HepG2 (cell line): ENCODE data around the gene RIPK1. TPM values are rescaled to one million over a fixed set of nuclear protein-coding genes. Genes with fewer than 3 reads are reported as not detected.

ENCODE experiments used
- ATAC-seq: fragments of 200-7000 bp; cut with Tn5 transposase; 3 replicates; pipeline ENCODE4 v1.9.1; 2020; ENCODE audit warnings: mild to moderate bottlenecking, moderate library complexity
- BruUV-seq: library from RNA; stranded (reverse); fragments of 400-500 nt; replicated peaks from 2 replicates; lab custom pipeline; 2021; lab: Mats Ljungman, UMichigan
- CTCF ChIA-PET: fragments of 300-600 bp; formaldehyde crosslinking; extraction: SDS; loops from one replicate; lab custom pipeline; 2021; ENCODE audit warnings: low total read pairs, inconsistent platforms, low intra/inter-chr PET ratio; lab: Yijun Ruan, JAX
- POLR2A ChIA-PET: fragments of 350-600 bp; sonication (Branson Sonifier 250); formaldehyde crosslinking; loops from one replicate; lab custom pipeline; 2020; ENCODE audit warnings: antibody characterized with exemption, inconsistent platforms; lab: Yijun Ruan, JAX
- DNase-seq: peaks from one replicate; pipeline ENCODE4 v3.0.0-alpha.2; 2015; ENCODE audit warnings: low spot score
- FAIRE-seq: peaks from 3 replicates; lab custom pipeline; 2011; peaks lifted over from hg19 to GRCh38; lab: Jason Lieb, UNC
- H2AFZ ChIP-seq: one replicate; pipeline ENCODE4 v1.6.1; 2011; ENCODE audit warnings: low read length, inconsistent platforms
- H3K27ac ChIP-seq: fragments of 300-600 bp; 3 replicates; pipeline ENCODE4 v1.8.0; 2011; ENCODE audit warnings: mixed run types, mild to moderate bottlenecking, mixed read lengths, low read length, inconsistent platforms; ENCODE audit not compliant: insufficient read depth; ENCODE audit errors: extremely low read length
- H3K27me3 ChIP-seq, 2 experiments: fragments of 200-600 bp in 1 of 2; 2 replicates in 1 of 2; 3 replicates in 1 of 2; pipeline versions ENCODE4 v1.6.0 to v1.8.0; 2011; ENCODE audit warnings: low read length in 2 of 2, mild to moderate bottlenecking in 2 of 2, moderate library complexity in 2 of 2, inconsistent platforms in 1 of 2; ENCODE audit not compliant: insufficient read depth in 2 of 2, control insufficient read depth in 1 of 2
- H3K36me3 ChIP-seq, 2 experiments: fragments of 200-600 bp in 1 of 2; replicated peaks in 1 of 2; 2 replicates in 1 of 2; 3 replicates in 1 of 2; pipeline versions ENCODE4 v1.5.1 to v1.8.0; 2011; ENCODE audit warnings: low read length in 2 of 2, inconsistent platforms in 1 of 2; ENCODE audit not compliant: insufficient read depth in 2 of 2, control insufficient read depth in 1 of 2
- H3K4me1 ChIP-seq: 2 replicates; pipeline ENCODE4 v1.5.1; 2012; ENCODE audit warnings: low read length, inconsistent platforms; ENCODE audit not compliant: insufficient read depth
- H3K4me2 ChIP-seq: 2 replicates; pipeline ENCODE4 v1.6.0; 2011; ENCODE audit warnings: low read depth, low read length, inconsistent platforms
- H3K4me3 ChIP-seq, 3 experiments: fragments of 200-600 bp in 1 of 3; sonication (generic), shearing (Covaris generic) in 1 of 3; replicated peaks in 1 of 3; 2 replicates each; pipeline ENCODE4 v1.5.1; 2011 to 2016; ENCODE audit warnings: low read length in 3 of 3, inconsistent platforms in 2 of 3, low read depth in 2 of 3, mild to moderate bottlenecking in 2 of 3, control low read depth in 1 of 3, mixed read lengths in 1 of 3; ENCODE audit not compliant: insufficient read depth in 1 of 3
- H3K79me2 ChIP-seq: one replicate; pipeline ENCODE4 v1.6.1; 2011; ENCODE audit warnings: low read length, inconsistent platforms; ENCODE audit not compliant: insufficient read depth
- H3K9ac ChIP-seq: 2 replicates; pipeline ENCODE4 v1.6.0; 2011; ENCODE audit warnings: mild to moderate bottlenecking, low read depth, low read length, inconsistent platforms; ENCODE audit not compliant: insufficient read depth
- H3K9me3 ChIP-seq: 2 replicates; pipeline ENCODE4 v1.5.1; 2012; ENCODE audit warnings: mild to moderate bottlenecking, low read length
- H4K20me1 ChIP-seq: 2 replicates; pipeline ENCODE4 v1.6.0; 2011; ENCODE audit warnings: inconsistent platforms, mild to moderate bottlenecking, low read length, moderate library complexity; ENCODE audit not compliant: insufficient read depth
- CHCHD3 ChIP-seq: sonication (generic); formaldehyde crosslinking; IDR thresholded peaks from 2 replicates; pipeline ENCODE4 v1.8.0; 2022; ENCODE audit warnings: mild to moderate bottlenecking, missing genetic modification reagents, moderate library complexity
- MAFF ChIP-seq: IDR thresholded peaks from 2 replicates; pipeline ENCODE4 v1.6.1; 2011; ENCODE audit warnings: low read depth, low read length, improper control_type of control experiment
- MBNL3 ChIP-seq: fragments of 250-450 bp; sonication (Bioruptor Pico); conservative IDR thresholded peaks from 2 replicates; pipeline ENCODE4 v1.8.0; 2022; ENCODE audit warnings: mild to moderate bottlenecking, inconsistent platforms
- NAIF1 ChIP-seq: sonication (generic); formaldehyde crosslinking; IDR thresholded peaks from 2 replicates; pipeline ENCODE4 v1.5.0; 2020; ENCODE audit warnings: mild to moderate bottlenecking, missing genetic modification reagents, borderline replicate concordance
- RNF219 ChIP-seq: sonication (generic); formaldehyde crosslinking; IDR thresholded peaks from 2 replicates; pipeline ENCODE4 v1.5.0; 2020; ENCODE audit warnings: mild to moderate bottlenecking, missing genetic modification reagents
- TFAP4 ChIP-seq: sonication (generic); IDR thresholded peaks from 2 replicates; pipeline ENCODE4 v1.6.1; 2016; ENCODE audit warnings: low read depth, borderline replicate concordance
- ZFP82 ChIP-seq: sonication (generic); formaldehyde crosslinking; IDR thresholded peaks from 2 replicates; pipeline ENCODE4 v1.5.1; 2020; ENCODE audit warnings: mild to moderate bottlenecking, missing genetic modification reagents, borderline replicate concordance
- ZFYVE20 ChIP-seq: sonication (generic); formaldehyde crosslinking; IDR thresholded peaks from 2 replicates; pipeline ENCODE4 v1.8.0; 2023; ENCODE audit warnings: low read depth, mild to moderate bottlenecking, moderate library complexity, missing genetic modification reagents, borderline replicate concordance
- ZNF232 ChIP-seq: sonication (generic); formaldehyde crosslinking; IDR thresholded peaks from 2 replicates; pipeline ENCODE4 v1.4.0; 2020; ENCODE audit warnings: missing genetic modification reagents, borderline replicate concordance
- ZNF235 ChIP-seq: sonication (generic); formaldehyde crosslinking; IDR thresholded peaks from 2 replicates; pipeline ENCODE4 v1.8.1; 2023; ENCODE audit warnings: mild to moderate bottlenecking, missing genetic modification reagents, borderline replicate concordance
- ZUFSP ChIP-seq: sonication (generic); formaldehyde crosslinking; IDR thresholded peaks from 2 replicates; pipeline ENCODE4 v1.9.0; 2021; ENCODE audit warnings: missing genetic modification reagents, mild to moderate bottlenecking, borderline replicate concordance
- WGBS: methylation state at CpG from one replicate; pipeline ENCODE4 v1.1.6; 2017; ENCODE audit warnings: low lambda C conversion rate; 5-methylcytosine and 5-hydroxymethylcytosine counted together
- in situ Hi-C: cut with HindIII; loops from 2 replicates; pipeline ENCODE4 v1.10.0; 2017; ENCODE audit warnings: low pct_unique_long_range_greater_than_20kb; ENCODE audit not compliant: extremely low pct_ligation_motif_present
- intact Hi-C: fragments of 100-400 bp; cut with micrococcal nuclease; formaldehyde crosslinking; loops from one replicate; pipeline ENCODE4 v1.10.0; 2022; ENCODE audit not compliant: unreplicated experiment
- polyA plus RNA-seq, 8 experiments: library from polyadenylated mRNA; depleted of rRNA in 3 of 8; stranded (reverse) in 7 of 8; unstranded in 1 of 8; fragments of >200 nt; fragmentation: Illumina TruSeq in 4 of 8; extraction: Trizol in 4 of 8; gene quantifications; 2 replicates each; pipeline versions ENCODE4 v1.2.1 to v1.2.3, GENCODE V29; 2011 to 2016; ENCODE audit warnings: low read depth in 4 of 8, missing spikeins in 1 of 8, mixed read lengths in 1 of 8; ENCODE audit not compliant: insufficient read depth in 1 of 8
- total RNA-seq, 5 experiments: library from RNA; depleted of rRNA; stranded (reverse); fragments of >200 nt; fragmentation: Illumina TruSeq; extraction: Trizol; gene quantifications; 2 replicates each; pipeline ENCODE4 v1.2.3, GENCODE V29; 2016; ENCODE audit warnings: low read depth in 1 of 5
- TF ChIP-seq, protein P1 (sequence below): sonication (generic); formaldehyde crosslinking; IDR thresholded peaks from 2 replicates; pipeline ENCODE4 v1.5.0; 2020; ENCODE audit warnings: missing genetic modification reagents
- TF ChIP-seq, protein P2 (sequence below): IDR thresholded peaks from 2 replicates; pipeline ENCODE4 v1.6.1; 2016; ENCODE audit warnings: missing genetic modification reagents, missing compliant biosample characterization

Gene RIPK1
- total and polyA plus RNA-seq, 2 of the 13 experiments (the other 11 are each of a cell fraction or from before 2014, with no cell fraction given) = 9.0 to 10.3 TPM

GRCh38 chr6:3023663-3024483 lies 44.4 kb upstream of the RIPK1 start (continued):
- TF ChIP-seq ZNF235 (CRISPR knock-in tag) = no peak

DNA sequence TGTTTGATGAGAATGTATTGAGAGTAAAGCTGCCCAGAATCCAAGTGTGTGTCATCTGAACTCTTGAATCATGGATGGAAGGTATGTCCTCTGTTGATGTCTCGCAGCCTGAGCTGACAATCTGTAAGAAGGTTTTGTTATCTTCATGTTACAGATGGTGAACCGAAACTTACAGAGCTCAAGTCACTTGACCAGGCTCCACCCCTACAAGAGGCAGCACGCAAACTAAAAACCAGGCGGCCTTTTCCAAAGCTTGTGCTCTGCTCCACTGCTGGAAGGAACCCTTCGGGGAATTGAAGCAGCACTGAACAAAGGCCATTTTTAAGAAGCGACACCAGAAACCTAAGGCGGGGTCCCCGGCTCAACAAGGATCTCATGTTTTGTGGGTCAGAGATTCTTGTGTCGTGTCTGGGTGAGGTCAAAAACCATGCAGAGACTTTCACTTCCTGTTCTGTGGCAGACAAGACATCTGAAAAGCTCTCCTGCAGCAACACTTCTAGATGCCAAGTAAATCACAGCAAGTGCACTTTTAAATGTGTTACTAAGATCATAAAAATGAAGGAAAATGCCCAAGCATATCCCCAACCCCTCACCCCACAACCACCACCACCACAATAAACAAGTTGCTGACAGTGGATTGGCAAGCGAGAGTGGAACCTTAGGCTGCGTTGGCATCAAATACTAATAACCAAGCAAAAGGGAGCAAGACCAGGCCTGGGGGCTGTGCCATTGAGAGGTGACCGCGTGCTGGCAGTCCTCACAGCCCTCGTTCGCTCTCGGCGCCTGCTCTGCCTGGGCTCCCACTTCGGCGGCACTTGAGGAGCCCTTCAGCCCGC lies 41.3 kb upstream of the RIPK1 start:
- Histone ChIP-seq H2AFZ (no peak overlapping the region), H3K9me3 (no peaks in the 10 kb centered on the region), H3K27ac (no peak overlapping the region), H3K36me3 (no peaks in the 10 kb centered on the region), H3K4me2 (no peak overlapping the region), H3K79me2 (no peaks in the 10 kb centered on the region), H3K4me1 (peaks cover 29% of the 10 kb centered on the region), H3K27me3 (no peaks in the 10 kb centered on the region), H4K20me1 (no peaks in the 10 kb centered on the region), H3K4me3 (no peak overlapping the region), H3K9ac (no peak overlapping the region)
- ChIA-PET POLR2A (interaction anchor here (2.0 to 3.2 kb wide), 4 partner anchors 26 to 186 kb away, joined by 4 to 18 read pairs (median 10); partner anchors contain the start of genes NQO2 and SERPINB1), CTCF (no interaction called here)
- no peak for DNase-seq
- intact Hi-C loops (no loop called here), in situ Hi-C loops (no loop called here)
- ATAC-seq = no peak
- 89% methylated on average over 19 of the region's 20 CpGs for WGBS
- FAIRE-seq = no peak
- no TSS peak for BruUV-seq
- TF ChIP-seq, protein P1, sequence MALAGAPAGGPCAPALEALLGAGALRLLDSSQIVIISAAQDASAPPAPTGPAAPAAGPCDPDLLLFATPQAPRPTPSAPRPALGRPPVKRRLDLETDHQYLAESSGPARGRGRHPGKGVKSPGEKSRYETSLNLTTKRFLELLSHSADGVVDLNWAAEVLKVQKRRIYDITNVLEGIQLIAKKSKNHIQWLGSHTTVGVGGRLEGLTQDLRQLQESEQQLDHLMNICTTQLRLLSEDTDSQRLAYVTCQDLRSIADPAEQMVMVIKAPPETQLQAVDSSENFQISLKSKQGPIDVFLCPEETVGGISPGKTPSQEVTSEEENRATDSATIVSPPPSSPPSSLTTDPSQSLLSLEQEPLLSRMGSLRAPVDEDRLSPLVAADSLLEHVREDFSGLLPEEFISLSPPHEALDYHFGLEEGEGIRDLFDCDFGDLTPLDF (CRISPR knock-in tag) = no peak
- no peak for TF ChIP-seq RNF219 (CRISPR knock-in tag)
- TF ChIP-seq MAFF = no peak
- no peak for TF ChIP-seq ZFYVE20 (CRISPR knock-in tag)
- no peak for TF ChIP-seq ZNF232 (CRISPR knock-in tag)
- TF ChIP-seq CHCHD3 (CRISPR knock-in tag) = no peak
- no peak for TF ChIP-seq TFAP4
- TF ChIP-seq NAIF1 (CRISPR knock-in tag) = no peak
- TF ChIP-seq MBNL3 (CRISPR knock-in tag) = no peak
- TF ChIP-seq, protein P2, sequence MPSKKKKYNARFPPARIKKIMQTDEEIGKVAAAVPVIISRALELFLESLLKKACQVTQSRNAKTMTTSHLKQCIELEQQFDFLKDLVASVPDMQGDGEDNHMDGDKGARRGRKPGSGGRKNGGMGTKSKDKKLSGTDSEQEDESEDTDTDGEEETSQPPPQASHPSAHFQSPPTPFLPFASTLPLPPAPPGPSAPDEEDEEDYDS = no peak
- no peak for TF ChIP-seq ZFP82 (CRISPR knock-in tag)
- TF ChIP-seq ZUFSP (CRISPR knock-in tag) = no peak
